Spleen (tissue), 11 donors: ENCODE data around the gene WDR86. TPM values are rescaled to one million over a fixed set of nuclear protein-coding genes. Genes with fewer than 3 reads are reported as not detected.

Experiments used
- DNase-seq: peaks from one replicate; pipeline ENCODE4 v3.0.0-alpha.2; 2020
- H3K27ac ChIP-seq, 8 donors: fragments of 200-600 bp; sonication (generic) in 7 of 8; 1 replicate in 4 of 8; 2 replicates in 4 of 8; pipeline versions ENCODE4 v1.5.0 to v1.8.0; 2016 to 2021; ENCODE audit warnings: inconsistent platforms in 4 of 8, mild to moderate bottlenecking in 4 of 8, moderate library complexity in 1 of 8
- H3K27me3 ChIP-seq, 7 donors: fragments of 200-600 bp; sonication (generic) in 6 of 7; replicated peaks in 1 of 7; 1 replicate in 4 of 7; 2 replicates in 3 of 7; pipeline versions ENCODE4 v1.5.0 to v1.8.0; 2016 to 2021; ENCODE audit warnings: inconsistent platforms in 3 of 7, mild to moderate bottlenecking in 1 of 7
- H3K36me3 ChIP-seq, 6 donors: fragments of 200-600 bp; sonication (generic) in 5 of 6; 1 replicate in 4 of 6; 2 replicates in 2 of 6; pipeline versions ENCODE4 v1.5.0 to v1.8.0; 2016 to 2021; ENCODE audit warnings: inconsistent platforms in 2 of 6
- H3K4me1 ChIP-seq, 6 donors: fragments of 200-600 bp; sonication (generic) in 5 of 6; 1 replicate in 3 of 6; 2 replicates in 3 of 6; pipeline versions ENCODE4 v1.5.0 to v1.8.0; 2016 to 2021; ENCODE audit warnings: inconsistent platforms in 3 of 6
- H3K4me3 ChIP-seq, 8 donors: fragments of 200-600 bp; sonication (generic) in 7 of 8; 1 replicate in 4 of 8; 2 replicates in 4 of 8; pipeline versions ENCODE4 v1.5.0 to v1.8.0; 2016 to 2021; ENCODE audit warnings: inconsistent platforms in 4 of 8, mild to moderate bottlenecking in 4 of 8, moderate library complexity in 2 of 8
- H3K9me3 ChIP-seq, 8 donors: fragments of 200-600 bp; sonication (generic) in 7 of 8; 1 replicate in 4 of 8; 2 replicates in 4 of 8; pipeline versions ENCODE4 v1.5.0 to v1.8.0; 2016 to 2021; ENCODE audit warnings: inconsistent platforms in 4 of 8
- CTCF ChIP-seq, 11 experiments: fragments of 200-600 bp in 7 of 11; fragments of 450-650 bp in 4 of 11; sonication (generic) in 4 of 11; IDR thresholded peaks in 8 of 11; conservative IDR thresholded peaks in 3 of 11; 1 replicate in 7 of 11; 2 replicates in 4 of 11; pipeline versions ENCODE4 v1.4.0 to v1.8.0; 2016 to 2021; ENCODE audit warnings: antibody characterized with exemption in 11 of 11, inconsistent platforms in 4 of 11, mild to moderate bottlenecking in 1 of 11
- POLR2A ChIP-seq, 3 donors: fragments of 450-650 bp; IDR thresholded peaks; one replicate each; pipeline ENCODE4 v1.5.1; 2017; ENCODE audit warnings: antibody characterized with exemption in 3 of 3, mild to moderate bottlenecking in 1 of 3
- POLR2AphosphoS5 ChIP-seq, 3 donors: sonication (generic); formaldehyde crosslinking; IDR thresholded peaks; one replicate each; pipeline ENCODE4 v1.5.1; 2017; ENCODE audit warnings: antibody characterized with exemption in 3 of 3
- WGBS, 5 donors: extraction: QIAGEN DNeasy Blood & Tissue Kit in 3 of 5; methylation state at CpG; one replicate each; pipeline versions ENCODE4 v1.1.5 to v1.1.7; 2013 to 2018; 5-methylcytosine and 5-hydroxymethylcytosine counted together
- intact Hi-C: fragments of 100-400 bp; cut with DNase I; formaldehyde crosslinking; loops from one replicate; pipeline ENCODE4 v1.15.0; 2023; ENCODE audit warnings: low total_unique reads
- polyA plus RNA-seq, 3 donors: library from polyadenylated mRNA; stranded (reverse); fragments of 200-250 nt; gene quantifications; one replicate each; pipeline ENCODE4 v1.2.1, GENCODE V29; 2013
- total RNA-seq, 7 donors: library from RNA; depleted of rRNA in 3 of 7; stranded (reverse); fragments of >200 nt in 3 of 7; fragmentation: NEBNext Ultra II Directional in 4 of 7; extraction: Animal tissue kit (Norgen Biotek cat#: 25700) in 4 of 7; gene quantifications; one replicate each; pipeline versions ENCODE4 v1.1.0 to v1.2.1, GENCODE V29; 2016 to 2021
- donor health status: healthy with polysubstance abuse.
- donor health status: DM: no; HTN: no; CAD: no; lungs with moderate emphysema.
- donor health status: DM: no; HTN: no; CAD: no.
- donor health status: Bipolar disorder and iron deficiency.
- donor health status: healthy.
- donor health status: DM: no; HTN: no; CAD: no.
- donor health status: DM: yes; HTN: yes; CAD: no.

The WDR86 gene
- total and polyA plus RNA-seq, 10 donors = 2.8 to 71.9 (median 49.2) TPM

- WGBS, 5 donors = 78 to 87% (median 82%) methylated on average over 9 of the region's 9 CpGs
- Histone ChIP-seq H3K9me3 (no peaks in the 10 kb centered on the region), H3K36me3 (no peaks in the 10 kb centered on the region), H3K27me3 (peaks cover 2 to 47% (median 25%) of the 10 kb centered on the region in 7 donors), H3K27ac (peak overlapping the region; percentile 9 to 93 (median 89)), H3K4me3 (peak overlapping the region in 3 of 8 donors; percentile 17 to 62 (median 17)), H3K4me1 (peaks cover 15 to 95% (median 66%) of the 10 kb centered on the region in 6 donors)
- intact Hi-C loops = no loop called here
- DNase-seq = peak; percentile 63
- TF ChIP-seq CTCF (IDR thresholded peaks at IDR 0.05 in 8 of 11, conservative IDR thresholded peaks at IDR 0.05 in 3 of 11) (no peak), POLR2A (IDR thresholded peaks at IDR 0.05) (no peak), POLR2AphosphoS5 (IDR thresholded peaks at IDR 0.05) (no peak)
Measured at GRCh38 chr7:151406886-151407583, 2.8 kb downstream of the WDR86 start.

GRCh38 chr7:151406051-151406875 lies 3.6 kb downstream of the WDR86 start:
- intact Hi-C loops = no loop called here
- H3K4me1 ChIP-seq = peaks cover 15 to 92% (median 64%) of the 10 kb centered on the region in 6 donors
- WGBS, 5 donors = 85 to 93% (median 90%) methylated on average over 24 of the region's 24 CpGs

GRCh38 chr7:151405588-151405987 lies 4.2 kb downstream of the WDR86 start:
- TF ChIP-seq CTCF (IDR thresholded peaks at IDR 0.05 in 8 of 11, conservative IDR thresholded peaks at IDR 0.05 in 3 of 11) (no peak), POLR2AphosphoS5 (IDR thresholded peaks at IDR 0.05) (no peak), POLR2A (IDR thresholded peaks at IDR 0.05) (no peak)
- Histone ChIP-seq H3K27me3 (peaks cover 2 to 32% (median 22%) of the 10 kb centered on the region in 7 donors), H3K27ac (peak overlapping the region in 5 of 8 donors; percentile 59 to 93 (median 92)), H3K4me3 (no peak overlapping the region), H3K9me3 (no peaks in the 10 kb centered on the region), H3K4me1 (peaks cover 20 to 92% (median 66%) of the 10 kb centered on the region in 6 donors), H3K36me3 (no peaks in the 10 kb centered on the region)
- DNase-seq = no peak
- intact Hi-C loops = no loop called here
- WGBS, 5 donors = 79 to 87% (median 86%) methylated on average over 9 to 10 of the region's 10 CpGs

More at GRCh38 chr7:151406051-151406875, 3.6 kb downstream of the WDR86 start:
- TF ChIP-seq POLR2AphosphoS5 (IDR thresholded peaks at IDR 0.05) (peak in 1 of 3 donors; percentile 17), CTCF (IDR thresholded peaks at IDR 0.05 in 8 of 11, conservative IDR thresholded peaks at IDR 0.05 in 3 of 11) (no peak), POLR2A (IDR thresholded peaks at IDR 0.05) (no peak)
- Histone ChIP-seq H3K9me3 (no peaks in the 10 kb centered on the region), H3K27ac (peak overlapping the region in 6 of 8 donors; percentile 38 to 93 (median 92)), H3K36me3 (no peaks in the 10 kb centered on the region), H3K27me3 (peaks cover 2 to 39% (median 25%) of the 10 kb centered on the region in 7 donors), H3K4me3 (no peak overlapping the region)
- peak; percentile 57 for DNase-seq
